OCI-LY1 (cell line): ENCODE data around the gene PFKL.
"Not testable (repeated sequence)": the region's sequence is repeated elsewhere in the genome, so short reads cannot be mapped to it uniquely, and the experiment has no call there.

Source experiments
- H2AFZ ChIP-seq: fragments of 200-600 bp; sonication (generic), shearing (Covaris generic); 2 replicates; pipeline ENCODE4 v1.6.0; 2014; ENCODE audit warnings: antibody characterized with exemption, mild to moderate bottlenecking, low read length
- H3F3A ChIP-seq: fragments of 200-600 bp; sonication (generic), shearing (Covaris generic); 2 replicates; pipeline ENCODE4 v1.6.0; 2014; ENCODE audit warnings: mild to moderate bottlenecking, antibody characterized with exemption, low read length, moderate library complexity; ENCODE audit not compliant: insufficient read depth
- H3K27ac ChIP-seq: fragments of 200-600 bp; sonication (generic); 2 replicates; pipeline ENCODE4 v1.5.1; 2014; ENCODE audit warnings: low read length, mixed run types, mild to moderate bottlenecking, low read depth; ENCODE audit not compliant: poor library complexity, severe bottlenecking
- H3K27me3 ChIP-seq: fragments of 200-600 bp; sonication (generic); 2 replicates; pipeline ENCODE4 v1.6.0; 2014; ENCODE audit warnings: antibody characterized with exemption, mild to moderate bottlenecking, low read length, moderate library complexity; ENCODE audit not compliant: insufficient read depth
- H3K36me3 ChIP-seq: fragments of 200-600 bp; sonication (generic); 2 replicates; pipeline ENCODE4 v1.6.1; 2014; ENCODE audit warnings: mild to moderate bottlenecking, antibody characterized with exemption, low read length, moderate library complexity, mixed read lengths; ENCODE audit not compliant: insufficient read depth
- H3K4me1 ChIP-seq: fragments of 200-600 bp; sonication (generic); 2 replicates; pipeline ENCODE4 v1.5.1; 2014; ENCODE audit warnings: mild to moderate bottlenecking, low read length, moderate library complexity; ENCODE audit not compliant: insufficient read depth, severe bottlenecking
- H3K4me2 ChIP-seq: fragments of 200-600 bp; sonication (generic), shearing (Covaris generic); 2 replicates; pipeline ENCODE4 v1.6.1; 2014; ENCODE audit warnings: low read length
- H3K4me3 ChIP-seq: fragments of 200-600 bp; sonication (generic); 2 replicates; pipeline ENCODE4 v1.5.1; 2014; ENCODE audit warnings: low read length, low read depth, mild to moderate bottlenecking, mixed read lengths; ENCODE audit not compliant: poor library complexity, severe bottlenecking
- H3K79me2 ChIP-seq: fragments of 200-600 bp; shearing (Covaris generic); 2 replicates; pipeline ENCODE4 v1.6.1; 2016; ENCODE audit warnings: mixed run types, low read length, mixed read lengths; ENCODE audit not compliant: insufficient read depth
- H3K9ac ChIP-seq: fragments of 200-600 bp; sonication (generic), shearing (Covaris generic); 2 replicates; pipeline ENCODE4 v1.6.1; 2014; ENCODE audit warnings: mild to moderate bottlenecking, low read length, mixed read lengths
- H3K9me2 ChIP-seq: fragments of 200-600 bp; sonication (generic), shearing (Covaris generic); 2 replicates; pipeline ENCODE4 v1.6.1; 2014; ENCODE audit warnings: low read depth, mild to moderate bottlenecking, low read length, mixed read lengths
- H3K9me3 ChIP-seq: fragments of 200-600 bp; shearing (Covaris generic); 2 replicates; pipeline ENCODE4 v1.6.1; 2014; ENCODE audit warnings: low read length, mixed read lengths
- H4K20me1 ChIP-seq: fragments of 200-600 bp; sonication (generic), shearing (Covaris generic); 2 replicates; pipeline ENCODE4 v1.6.0; 2016; ENCODE audit warnings: mild to moderate bottlenecking, low read length; ENCODE audit not compliant: insufficient read depth
- EZH2 ChIP-seq: fragments of 200-600 bp; sonication (generic), shearing (Covaris generic); IDR thresholded peaks from 2 replicates; pipeline ENCODE4 v1.8.0; 2017; ENCODE audit warnings: borderline replicate concordance, mixed run types, mild to moderate bottlenecking, antibody characterized with exemption, low read length, moderate library complexity, mixed read lengths
- TF ChIP-seq, protein P1 (sequence below): fragments of 200-600 bp; sonication (generic), shearing (Covaris generic); IDR thresholded peaks from 2 replicates; pipeline ENCODE4 v1.5.1; 2017; ENCODE audit warnings: mild to moderate bottlenecking, antibody characterized with exemption, low read length, moderate library complexity, mixed read lengths

Gene PFKL

DNA sequence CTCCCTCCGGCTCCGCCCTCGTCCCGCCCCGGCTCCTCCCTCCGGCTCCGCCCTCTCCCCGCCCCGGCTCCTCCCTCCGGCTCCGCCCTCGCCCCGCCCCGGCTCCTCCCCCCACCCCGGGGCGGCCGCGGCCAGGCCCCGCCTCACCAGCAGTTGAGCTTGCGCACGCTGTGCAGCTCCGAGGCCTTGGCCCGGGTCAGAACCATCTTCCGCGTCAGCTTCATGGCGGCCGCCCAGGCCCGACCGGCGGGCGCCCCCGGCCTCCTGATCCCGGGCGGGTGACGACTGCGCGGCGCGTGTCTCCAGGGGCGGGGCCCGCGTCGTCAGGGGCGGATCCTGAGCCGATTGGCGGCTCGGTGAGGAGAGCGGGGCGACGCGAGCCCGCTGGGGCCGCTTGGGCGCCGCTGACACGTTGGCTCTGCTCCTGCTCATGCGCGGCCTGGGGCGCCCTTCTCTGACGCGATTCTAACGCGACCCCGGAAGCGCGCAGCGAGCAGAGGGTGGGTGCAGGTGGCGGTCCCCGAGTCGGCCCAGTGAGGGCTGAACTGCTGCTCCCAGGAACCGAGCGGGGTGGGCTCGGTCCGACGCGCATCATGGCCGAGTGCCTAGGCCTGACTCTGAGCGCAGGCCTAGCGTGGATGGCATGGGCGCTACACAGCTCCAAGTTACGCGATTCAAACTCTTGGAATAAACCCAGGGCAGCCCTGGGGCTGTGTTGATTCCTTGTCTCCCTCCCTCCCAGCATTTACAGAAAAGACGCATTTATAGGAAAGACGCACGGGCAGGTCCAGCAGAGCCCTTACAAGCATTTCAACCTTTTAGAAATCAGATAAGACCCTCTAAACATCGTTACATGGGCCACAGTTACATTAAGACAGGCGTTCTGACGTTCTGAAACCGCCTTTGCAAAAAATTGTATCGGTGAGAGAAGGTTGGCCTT lies 39.4 kb downstream of the PFKL start, which contains the start of gene CFAP410:
CFAP410 (minus strand) TSS at position 420 of the 940 bp plus-strand sequence; CDS start at position 224, 196 bp downstream.
- Histone ChIP-seq H3K9ac (peak within 1 kb of the TSS; percentile 85), H2AFZ (no peak within 1 kb of the TSS), H3F3A (peaks cover 4% of the 10 kb centered on the region; the same call in 1 of the 2 replicates), H3K9me2 (no peaks in the 10 kb centered on the region), H3K36me3 (peaks cover 10% of the 10 kb centered on the region; the same call in 1 of the 2 replicates), H3K79me2 (no peaks in the 10 kb centered on the region), H3K9me3 (no peaks in the 10 kb centered on the region), H3K27me3 (no peaks in the 10 kb centered on the region; the same call in 1 of the 2 replicates), H3K4me1 (peaks cover 15% of the 10 kb centered on the region), H3K4me2 (peak within 1 kb of the TSS; percentile 82), H3K4me3 (peak within 1 kb of the TSS; percentile 86), H3K27ac (peak within 1 kb of the TSS; percentile 74), H4K20me1 (no peaks in the 10 kb centered on the region)
- TF ChIP-seq, protein P1, sequence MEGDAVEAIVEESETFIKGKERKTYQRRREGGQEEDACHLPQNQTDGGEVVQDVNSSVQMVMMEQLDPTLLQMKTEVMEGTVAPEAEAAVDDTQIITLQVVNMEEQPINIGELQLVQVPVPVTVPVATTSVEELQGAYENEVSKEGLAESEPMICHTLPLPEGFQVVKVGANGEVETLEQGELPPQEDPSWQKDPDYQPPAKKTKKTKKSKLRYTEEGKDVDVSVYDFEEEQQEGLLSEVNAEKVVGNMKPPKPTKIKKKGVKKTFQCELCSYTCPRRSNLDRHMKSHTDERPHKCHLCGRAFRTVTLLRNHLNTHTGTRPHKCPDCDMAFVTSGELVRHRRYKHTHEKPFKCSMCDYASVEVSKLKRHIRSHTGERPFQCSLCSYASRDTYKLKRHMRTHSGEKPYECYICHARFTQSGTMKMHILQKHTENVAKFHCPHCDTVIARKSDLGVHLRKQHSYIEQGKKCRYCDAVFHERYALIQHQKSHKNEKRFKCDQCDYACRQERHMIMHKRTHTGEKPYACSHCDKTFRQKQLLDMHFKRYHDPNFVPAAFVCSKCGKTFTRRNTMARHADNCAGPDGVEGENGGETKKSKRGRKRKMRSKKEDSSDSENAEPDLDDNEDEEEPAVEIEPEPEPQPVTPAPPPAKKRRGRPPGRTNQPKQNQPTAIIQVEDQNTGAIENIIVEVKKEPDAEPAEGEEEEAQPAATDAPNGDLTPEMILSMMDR, result no peak
- no peak for TF ChIP-seq EZH2

DNA sequence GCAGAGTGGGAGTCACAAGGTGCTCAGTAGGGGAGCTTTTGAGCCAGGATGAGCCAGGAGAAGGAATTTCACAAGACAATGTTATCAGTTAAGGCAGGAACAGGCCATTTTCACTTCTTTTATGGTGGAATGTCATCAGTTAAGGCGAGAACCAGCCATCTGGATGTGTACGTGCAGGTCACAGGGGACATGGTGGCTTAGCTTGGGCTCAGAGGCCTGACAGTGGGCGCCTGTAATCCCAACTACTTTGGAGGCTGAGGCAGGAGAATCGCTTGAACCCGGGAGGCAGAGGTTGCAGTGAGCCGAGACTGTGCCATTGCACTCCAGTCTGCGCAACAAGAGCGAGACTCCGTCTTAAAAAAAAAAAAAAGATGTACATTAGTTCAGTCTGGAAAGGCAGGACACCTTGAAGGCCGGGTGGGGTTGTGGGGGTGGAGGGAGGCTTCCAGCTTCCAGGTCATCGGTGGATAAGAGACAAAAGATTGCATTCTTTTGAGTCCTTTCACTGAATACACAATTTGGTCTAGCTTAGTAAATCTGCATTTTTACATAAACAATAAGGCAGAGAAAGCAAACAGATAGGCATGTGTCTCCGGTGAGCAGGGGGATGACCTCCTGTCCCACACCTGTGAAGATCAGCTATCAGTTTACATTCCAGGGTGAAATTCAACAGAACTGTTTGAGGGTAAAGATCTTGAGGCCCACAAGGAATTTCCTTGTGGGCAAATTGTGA lies 42.0 kb downstream of the PFKL start:
- H3K4me1 ChIP-seq, result peaks cover 15% of the 10 kb centered on the region
- not testable (repeated sequence) for H3K27ac ChIP-seq, H3K79me2 ChIP-seq, H3F3A ChIP-seq, H3K4me2 ChIP-seq, H2AFZ ChIP-seq, H3K4me3 ChIP-seq, H3K9me3 ChIP-seq, H3K27me3 ChIP-seq, H3K9ac ChIP-seq, H4K20me1 ChIP-seq, H3K36me3 ChIP-seq, H3K9me2 ChIP-seq

DNA sequence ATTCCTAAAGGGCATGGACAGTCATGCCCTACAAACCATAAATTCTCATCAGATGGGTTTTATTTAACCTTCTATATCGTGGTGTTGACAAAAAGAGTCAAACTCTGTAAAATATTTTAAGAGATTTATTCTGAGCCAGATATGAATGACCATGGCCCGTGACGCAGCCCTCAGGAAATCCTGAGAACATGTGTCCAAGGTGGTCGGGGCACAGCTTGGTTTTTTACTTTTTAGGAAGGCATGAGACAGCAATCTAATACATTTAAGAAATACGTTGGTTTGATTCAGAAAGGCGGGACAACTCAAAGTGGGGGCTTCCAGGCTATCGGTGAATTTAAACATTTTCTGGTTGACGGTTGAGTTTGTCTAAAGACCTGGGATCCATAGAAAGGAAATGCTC lies 43.1 kb downstream of the PFKL start:
- H3K27ac ChIP-seq, H3K9me3 ChIP-seq, H4K20me1 ChIP-seq, H3K9ac ChIP-seq, H3K36me3 ChIP-seq, H3K79me2 ChIP-seq, H3K4me3 ChIP-seq, H3F3A ChIP-seq, H3K27me3 ChIP-seq, H3K4me2 ChIP-seq, H2AFZ ChIP-seq, H3K9me2 ChIP-seq: not testable (repeated sequence)
- peaks cover 13% of the 10 kb centered on the region for H3K4me1 ChIP-seq

DNA sequence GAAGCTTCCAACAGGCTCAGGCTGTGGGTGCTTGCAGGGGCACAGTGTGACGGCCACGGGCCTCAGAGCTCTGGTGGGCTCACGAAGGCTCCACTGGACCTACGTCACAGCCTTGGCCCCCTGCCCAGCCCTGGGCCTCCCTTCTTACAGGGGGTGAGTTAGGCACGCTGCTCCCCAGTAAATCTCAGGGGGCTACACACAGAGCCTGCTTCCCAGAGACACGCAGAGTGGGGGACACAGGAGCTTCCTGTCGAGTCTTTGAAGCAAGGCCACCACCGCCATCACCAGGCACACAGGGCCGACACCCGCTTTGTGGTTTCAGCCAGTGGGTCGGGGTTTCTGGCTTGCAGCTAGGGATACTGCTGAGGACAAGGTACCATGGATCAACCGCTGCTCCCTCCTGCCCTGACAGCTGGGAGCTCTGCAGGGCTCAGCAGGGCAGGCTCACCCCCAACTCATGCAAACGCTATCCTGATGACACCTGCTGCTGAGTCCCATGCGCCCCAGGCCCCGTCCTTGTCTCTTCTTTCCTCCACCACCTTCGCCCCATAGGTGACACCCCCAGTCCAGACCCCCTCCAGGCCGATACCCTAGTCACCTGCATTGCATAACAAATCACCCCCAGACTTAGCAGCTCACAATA lies 44.8 kb downstream of the PFKL start:
- Histone ChIP-seq H2AFZ (no peak overlapping the region), H3K36me3 (no peaks in the 10 kb centered on the region), H3K9me2 (no peaks in the 10 kb centered on the region), H4K20me1 (no peaks in the 10 kb centered on the region), H3F3A (no peaks in the 10 kb centered on the region), H3K4me3 (no peak overlapping the region), H3K4me2 (no peak overlapping the region), H3K9ac (no peak overlapping the region), H3K9me3 (no peaks in the 10 kb centered on the region), H3K79me2 (no peaks in the 10 kb centered on the region), H3K27me3 (no peaks in the 10 kb centered on the region; the same call in 1 of the 2 replicates), H3K4me1 (peaks cover 7% of the 10 kb centered on the region), H3K27ac (no peak overlapping the region)
- TF ChIP-seq, protein P1, result no peak
- TF ChIP-seq EZH2, result no peak
